HEK293 (cell line): ENCODE results near the gene SFXN3.

ENCODE experiments used
- EGR2 ChIP-seq: fragments of 450-650 bp; formaldehyde crosslinking; IDR thresholded peaks from 2 replicates; pipeline ENCODE4 v1.5.1; 2016; ENCODE audit warnings: low read depth, missing biosample characterization, missing genetic modification characterization
- GLI2 ChIP-seq: fragments of 450-650 bp; formaldehyde crosslinking; IDR thresholded peaks from 2 replicates; pipeline ENCODE4; 2017; ENCODE audit warnings: missing biosample characterization, missing genetic modification characterization, low read depth, borderline replicate concordance
- KLF9 ChIP-seq: fragments of 450-650 bp; formaldehyde crosslinking; IDR thresholded peaks from 2 replicates; pipeline ENCODE4 v1.5.1; 2016; ENCODE audit warnings: missing biosample characterization, missing genetic modification characterization, low read depth
- MEIS1 ChIP-seq: sonication (generic); formaldehyde crosslinking; IDR thresholded peaks from 2 replicates; pipeline ENCODE4 v1.8.1; 2022; ENCODE audit warnings: missing genetic modification reagents, mild to moderate bottlenecking, borderline replicate concordance
- MZF1 ChIP-seq: fragments of 450-650 bp; formaldehyde crosslinking; IDR thresholded peaks from 2 replicates; pipeline ENCODE4 v1.5.1; 2017; ENCODE audit warnings: missing biosample characterization, missing genetic modification characterization, borderline replicate concordance
- OSR2 ChIP-seq: fragments of 450-650 bp; formaldehyde crosslinking; IDR thresholded peaks from 2 replicates; pipeline ENCODE4 v1.5.1; 2016; ENCODE audit warnings: missing biosample characterization, missing genetic modification characterization
- RBAK ChIP-seq: fragments of 450-650 bp; formaldehyde crosslinking; IDR thresholded peaks from 2 replicates; pipeline ENCODE4 v1.5.1; 2016; ENCODE audit warnings: missing biosample characterization, missing genetic modification characterization
- SP7 ChIP-seq: fragments of 450-650 bp; formaldehyde crosslinking; IDR thresholded peaks from 2 replicates; pipeline ENCODE4 v1.5.1; 2016; ENCODE audit warnings: missing biosample characterization, missing genetic modification characterization
- WT1 ChIP-seq: fragments of 450-650 bp; formaldehyde crosslinking; IDR thresholded peaks from 2 replicates; pipeline ENCODE4 v1.5.1; 2016; ENCODE audit warnings: missing biosample characterization, missing genetic modification characterization
- ZBTB1 ChIP-seq: fragments of 450-650 bp; formaldehyde crosslinking; IDR thresholded peaks from 2 replicates; pipeline ENCODE4 v1.5.1; 2016; ENCODE audit warnings: missing biosample characterization, missing genetic modification characterization
- ZBTB7A ChIP-seq: fragments of 450-650 bp; formaldehyde crosslinking; IDR thresholded peaks from 2 replicates; pipeline ENCODE4 v1.5.1; 2016; ENCODE audit warnings: low read depth, missing biosample characterization, missing genetic modification characterization
- ZNF114 ChIP-seq: fragments of 450-650 bp; formaldehyde crosslinking; IDR thresholded peaks from 2 replicates; pipeline ENCODE4 v1.5.0; 2017; ENCODE audit warnings: missing biosample characterization, missing genetic modification characterization
- ZNF133 ChIP-seq: fragments of 450-650 bp; formaldehyde crosslinking; IDR thresholded peaks from 2 replicates; pipeline ENCODE4 v1.5.1; 2016; ENCODE audit warnings: missing biosample characterization, missing genetic modification characterization
- ZNF155 ChIP-seq: fragments of 450-650 bp; formaldehyde crosslinking; IDR thresholded peaks from 2 replicates; pipeline ENCODE4 v1.5.1; 2016; ENCODE audit warnings: missing biosample characterization, missing genetic modification characterization
- ZNF23 ChIP-seq: fragments of 450-650 bp; formaldehyde crosslinking; IDR thresholded peaks from 2 replicates; pipeline ENCODE4 v1.5.1; 2016; ENCODE audit warnings: missing biosample characterization, missing genetic modification characterization, borderline replicate concordance
- ZNF341 ChIP-seq: fragments of 450-650 bp; formaldehyde crosslinking; IDR thresholded peaks from 2 replicates; pipeline ENCODE4; 2016; ENCODE audit warnings: low read depth, missing biosample characterization, missing genetic modification characterization
- ZNF426 ChIP-seq: fragments of 450-650 bp; formaldehyde crosslinking; IDR thresholded peaks from 2 replicates; pipeline ENCODE4 v1.5.1; 2017; ENCODE audit warnings: missing biosample characterization, missing genetic modification characterization, mild to moderate bottlenecking, inconsistent platforms, moderate library complexity
- ZNF473 ChIP-seq: fragments of 450-650 bp; formaldehyde crosslinking; IDR thresholded peaks from 2 replicates; pipeline ENCODE4 v1.5.1; 2017; ENCODE audit warnings: missing biosample characterization, missing genetic modification characterization
- ZNF530 ChIP-seq: fragments of 450-650 bp; formaldehyde crosslinking; IDR thresholded peaks from 2 replicates; pipeline ENCODE4 v1.5.1; 2016; ENCODE audit warnings: low read depth, missing biosample characterization, missing genetic modification characterization
- ZNF549 ChIP-seq: fragments of 450-650 bp; IDR thresholded peaks from 2 replicates; pipeline ENCODE4 v1.5.1; 2018; ENCODE audit warnings: missing biosample characterization, missing genetic modification characterization, mild to moderate bottlenecking, inconsistent platforms, moderate library complexity
- ZNF558 ChIP-seq: fragments of 450-650 bp; formaldehyde crosslinking; IDR thresholded peaks from 2 replicates; pipeline ENCODE4 v1.5.1; 2016; ENCODE audit warnings: missing biosample characterization, missing genetic modification characterization
- ZNF629 ChIP-seq: fragments of 450-650 bp; formaldehyde crosslinking; IDR thresholded peaks from 2 replicates; pipeline ENCODE4 v1.5.1; 2017; ENCODE audit warnings: missing biosample characterization, missing genetic modification characterization
- ZNF677 ChIP-seq: fragments of 450-650 bp; IDR thresholded peaks from 2 replicates; pipeline ENCODE4 v1.5.0; 2018; ENCODE audit warnings: missing biosample characterization, mild to moderate bottlenecking, missing genetic modification characterization, moderate library complexity
- ZNF768 ChIP-seq: fragments of 450-650 bp; formaldehyde crosslinking; IDR thresholded peaks from 2 replicates; pipeline ENCODE4 v1.5.1; 2018; ENCODE audit warnings: missing biosample characterization, mild to moderate bottlenecking, missing genetic modification characterization
- ZNF792 ChIP-seq: fragments of 450-650 bp; formaldehyde crosslinking; IDR thresholded peaks from 2 replicates; pipeline ENCODE4 v1.5.1; 2016; ENCODE audit warnings: missing biosample characterization, missing genetic modification characterization
- ZNF843 ChIP-seq: fragments of 450-650 bp; formaldehyde crosslinking; IDR thresholded peaks from 2 replicates; pipeline ENCODE4 v1.5.1; 2016; ENCODE audit warnings: missing biosample characterization, missing genetic modification characterization
- ZSCAN16 ChIP-seq: fragments of 450-650 bp; formaldehyde crosslinking; IDR thresholded peaks from 2 replicates; pipeline ENCODE4 v1.5.1; 2016; ENCODE audit warnings: missing biosample characterization, missing genetic modification characterization
- TF ChIP-seq, protein P1 (sequence below): fragments of 450-650 bp; formaldehyde crosslinking; IDR thresholded peaks from 2 replicates; pipeline ENCODE4 v1.5.1; 2016; ENCODE audit warnings: missing biosample characterization, missing genetic modification characterization
- TF ChIP-seq, protein P2 (sequence below): fragments of 450-650 bp; formaldehyde crosslinking; IDR thresholded peaks from 2 replicates; pipeline ENCODE4 v1.5.0; 2017; ENCODE audit warnings: missing biosample characterization, missing genetic modification characterization, borderline replicate concordance
- TF ChIP-seq, protein P3 (sequence below): fragments of 450-650 bp; formaldehyde crosslinking; IDR thresholded peaks from 2 replicates; pipeline ENCODE4 v1.5.1; 2016; ENCODE audit warnings: missing biosample characterization, missing genetic modification characterization
- TF ChIP-seq, protein P4 (sequence below): fragments of 450-650 bp; formaldehyde crosslinking; IDR thresholded peaks from 2 replicates; pipeline ENCODE4 v1.5.1; 2016; ENCODE audit warnings: missing biosample characterization, missing genetic modification characterization

The SFXN3 gene

DNA sequence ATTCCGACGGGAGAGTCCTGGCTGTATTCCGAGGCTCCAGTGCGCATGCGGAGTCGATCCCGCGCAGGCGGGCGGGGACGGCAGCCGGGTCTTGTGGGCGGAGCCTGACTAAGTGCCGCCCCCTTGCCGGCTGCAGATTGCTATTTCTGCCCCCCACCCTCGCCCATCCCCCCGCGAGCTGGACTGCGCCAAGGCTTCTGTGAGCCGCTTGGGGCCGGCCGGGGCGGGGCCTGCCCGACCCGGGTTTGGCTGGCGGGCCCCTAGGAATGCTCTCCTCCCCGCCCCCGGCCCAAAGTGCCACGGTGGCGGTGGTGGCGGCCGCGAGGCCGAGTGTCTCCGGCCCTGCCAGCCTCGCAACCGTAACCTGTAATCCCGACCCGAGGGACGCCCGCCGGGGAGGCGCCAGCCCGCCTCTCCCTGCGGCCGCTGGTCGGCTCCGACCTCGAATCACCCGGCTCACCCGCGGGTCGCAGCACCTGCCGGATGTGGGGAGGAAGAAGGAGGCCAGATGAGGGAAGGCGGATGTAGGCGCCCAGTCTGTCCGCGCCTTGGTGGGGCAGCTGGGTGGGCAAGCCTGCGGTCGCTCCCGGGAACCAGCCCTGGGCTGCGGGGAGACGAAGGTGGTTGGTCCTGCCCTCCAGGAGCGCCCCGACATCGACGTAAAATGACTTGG is 30.1 kb downstream of the SFXN3 start (continued):
- TF ChIP-seq, protein P1, sequence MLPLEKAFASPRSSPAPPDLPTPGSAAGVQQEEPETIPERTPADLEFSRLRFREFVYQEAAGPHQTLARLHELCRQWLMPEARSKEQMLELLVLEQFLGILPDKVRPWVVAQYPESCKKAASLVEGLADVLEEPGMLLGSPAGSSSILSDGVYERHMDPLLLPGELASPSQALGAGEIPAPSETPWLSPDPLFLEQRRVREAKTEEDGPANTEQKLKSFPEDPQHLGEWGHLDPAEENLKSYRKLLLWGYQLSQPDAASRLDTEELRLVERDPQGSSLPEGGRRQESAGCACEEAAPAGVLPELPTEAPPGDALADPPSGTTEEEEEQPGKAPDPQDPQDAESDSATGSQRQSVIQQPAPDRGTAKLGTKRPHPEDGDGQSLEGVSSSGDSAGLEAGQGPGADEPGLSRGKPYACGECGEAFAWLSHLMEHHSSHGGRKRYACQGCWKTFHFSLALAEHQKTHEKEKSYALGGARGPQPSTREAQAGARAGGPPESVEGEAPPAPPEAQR, result no peak
- TF ChIP-seq ZNF133 (no peak), ZBTB1 (tag by site-specific recombination) (no peak; the same call in 1 of the 2 replicates), ZNF677 (no peak), KLF9 (peak; percentile 64), EGR2 (tag by site-specific recombination) (no peak), ZNF473 (tag by site-specific recombination) (no peak), ZNF23 (tag by site-specific recombination) (no peak), ZNF155 (tag by site-specific recombination) (no peak), ZNF629 (peak; percentile 51), ZNF843 (tag by site-specific recombination) (peak; percentile 46; the same call in 1 of the 2 replicates), WT1 (tag by site-specific recombination) (peak; percentile 26; the same call in 1 of the 2 replicates), ZNF426 (no peak), ZNF530 (tag by site-specific recombination) (no peak), ZNF341 (peak; percentile 53; the same call in 1 of the 2 replicates), ZNF768 (tag by site-specific recombination) (no peak), OSR2 (tag by site-specific recombination) (peak; percentile 47; the same call in 1 of the 2 replicates), ZNF549 (tag by site-specific recombination) (no peak), ZNF558 (tag by site-specific recombination) (no peak), GLI2 (tag by site-specific recombination) (no peak), MEIS1 (CRISPR knock-in tag) (no peak), SP7 (tag by site-specific recombination) (peak; percentile 75), ZBTB7A (tag by site-specific recombination) (peak; percentile 34; the same call in 1 of the 2 replicates), RBAK (tag by site-specific recombination) (no peak), MZF1 (peak; percentile 36; the same call in 1 of the 2 replicates), ZNF792 (tag by site-specific recombination) (0 out of 2 replicates have a peak, but pooled peaks have one; percentile 10), ZNF114 (tag by site-specific recombination) (no peak), ZSCAN16 (tag by site-specific recombination) (no peak; the same call in 1 of the 2 replicates)
- TF ChIP-seq, protein P2, sequence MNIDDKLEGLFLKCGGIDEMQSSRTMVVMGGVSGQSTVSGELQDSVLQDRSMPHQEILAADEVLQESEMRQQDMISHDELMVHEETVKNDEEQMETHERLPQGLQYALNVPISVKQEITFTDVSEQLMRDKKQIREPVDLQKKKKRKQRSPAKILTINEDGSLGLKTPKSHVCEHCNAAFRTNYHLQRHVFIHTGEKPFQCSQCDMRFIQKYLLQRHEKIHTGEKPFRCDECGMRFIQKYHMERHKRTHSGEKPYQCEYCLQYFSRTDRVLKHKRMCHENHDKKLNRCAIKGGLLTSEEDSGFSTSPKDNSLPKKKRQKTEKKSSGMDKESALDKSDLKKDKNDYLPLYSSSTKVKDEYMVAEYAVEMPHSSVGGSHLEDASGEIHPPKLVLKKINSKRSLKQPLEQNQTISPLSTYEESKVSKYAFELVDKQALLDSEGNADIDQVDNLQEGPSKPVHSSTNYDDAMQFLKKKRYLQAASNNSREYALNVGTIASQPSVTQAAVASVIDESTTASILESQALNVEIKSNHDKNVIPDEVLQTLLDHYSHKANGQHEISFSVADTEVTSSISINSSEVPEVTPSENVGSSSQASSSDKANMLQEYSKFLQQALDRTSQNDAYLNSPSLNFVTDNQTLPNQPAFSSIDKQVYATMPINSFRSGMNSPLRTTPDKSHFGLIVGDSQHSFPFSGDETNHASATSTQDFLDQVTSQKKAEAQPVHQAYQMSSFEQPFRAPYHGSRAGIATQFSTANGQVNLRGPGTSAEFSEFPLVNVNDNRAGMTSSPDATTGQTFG (tag by site-specific recombination), result no peak
- TF ChIP-seq, protein P3, sequence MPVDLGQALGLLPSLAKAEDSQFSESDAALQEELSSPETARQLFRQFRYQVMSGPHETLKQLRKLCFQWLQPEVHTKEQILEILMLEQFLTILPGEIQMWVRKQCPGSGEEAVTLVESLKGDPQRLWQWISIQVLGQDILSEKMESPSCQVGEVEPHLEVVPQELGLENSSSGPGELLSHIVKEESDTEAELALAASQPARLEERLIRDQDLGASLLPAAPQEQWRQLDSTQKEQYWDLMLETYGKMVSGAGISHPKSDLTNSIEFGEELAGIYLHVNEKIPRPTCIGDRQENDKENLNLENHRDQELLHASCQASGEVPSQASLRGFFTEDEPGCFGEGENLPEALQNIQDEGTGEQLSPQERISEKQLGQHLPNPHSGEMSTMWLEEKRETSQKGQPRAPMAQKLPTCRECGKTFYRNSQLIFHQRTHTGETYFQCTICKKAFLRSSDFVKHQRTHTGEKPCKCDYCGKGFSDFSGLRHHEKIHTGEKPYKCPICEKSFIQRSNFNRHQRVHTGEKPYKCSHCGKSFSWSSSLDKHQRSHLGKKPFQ (tag by site-specific recombination), result no peak
- TF ChIP-seq, protein P4, sequence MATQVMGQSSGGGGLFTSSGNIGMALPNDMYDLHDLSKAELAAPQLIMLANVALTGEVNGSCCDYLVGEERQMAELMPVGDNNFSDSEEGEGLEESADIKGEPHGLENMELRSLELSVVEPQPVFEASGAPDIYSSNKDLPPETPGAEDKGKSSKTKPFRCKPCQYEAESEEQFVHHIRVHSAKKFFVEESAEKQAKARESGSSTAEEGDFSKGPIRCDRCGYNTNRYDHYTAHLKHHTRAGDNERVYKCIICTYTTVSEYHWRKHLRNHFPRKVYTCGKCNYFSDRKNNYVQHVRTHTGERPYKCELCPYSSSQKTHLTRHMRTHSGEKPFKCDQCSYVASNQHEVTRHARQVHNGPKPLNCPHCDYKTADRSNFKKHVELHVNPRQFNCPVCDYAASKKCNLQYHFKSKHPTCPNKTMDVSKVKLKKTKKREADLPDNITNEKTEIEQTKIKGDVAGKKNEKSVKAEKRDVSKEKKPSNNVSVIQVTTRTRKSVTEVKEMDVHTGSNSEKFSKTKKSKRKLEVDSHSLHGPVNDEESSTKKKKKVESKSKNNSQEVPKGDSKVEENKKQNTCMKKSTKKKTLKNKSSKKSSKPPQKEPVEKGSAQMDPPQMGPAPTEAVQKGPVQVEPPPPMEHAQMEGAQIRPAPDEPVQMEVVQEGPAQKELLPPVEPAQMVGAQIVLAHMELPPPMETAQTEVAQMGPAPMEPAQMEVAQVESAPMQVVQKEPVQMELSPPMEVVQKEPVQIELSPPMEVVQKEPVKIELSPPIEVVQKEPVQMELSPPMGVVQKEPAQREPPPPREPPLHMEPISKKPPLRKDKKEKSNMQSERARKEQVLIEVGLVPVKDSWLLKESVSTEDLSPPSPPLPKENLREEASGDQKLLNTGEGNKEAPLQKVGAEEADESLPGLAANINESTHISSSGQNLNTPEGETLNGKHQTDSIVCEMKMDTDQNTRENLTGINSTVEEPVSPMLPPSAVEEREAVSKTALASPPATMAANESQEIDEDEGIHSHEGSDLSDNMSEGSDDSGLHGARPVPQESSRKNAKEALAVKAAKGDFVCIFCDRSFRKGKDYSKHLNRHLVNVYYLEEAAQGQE, result peak; percentile 32; the same call in 1 of the 2 replicates
